OCI-LY3 (cell line): Measurements from ENCODE around the gene ADGRD1.

Source experiments
- EZH2phosphoT487 ChIP-seq: fragments of 200-600 bp; shearing (Covaris generic); IDR thresholded peaks from 2 replicates; pipeline ENCODE4 v1.6.1; 2018; ENCODE audit warnings: antibody characterized with exemption, mixed run types, low read depth
- TF ChIP-seq, protein P1 (sequence below): fragments of 200-600, 300-600 bp; sonication (generic); IDR thresholded peaks from 2 replicates; pipeline ENCODE4 v1.5.1; 2014; ENCODE audit warnings: antibody characterized with exemption, low read length, low read depth

GRCh38 chr12:131076791-131077747 lies 123.4 kb downstream of the ADGRD1 start:
- TF ChIP-seq, protein P1, sequence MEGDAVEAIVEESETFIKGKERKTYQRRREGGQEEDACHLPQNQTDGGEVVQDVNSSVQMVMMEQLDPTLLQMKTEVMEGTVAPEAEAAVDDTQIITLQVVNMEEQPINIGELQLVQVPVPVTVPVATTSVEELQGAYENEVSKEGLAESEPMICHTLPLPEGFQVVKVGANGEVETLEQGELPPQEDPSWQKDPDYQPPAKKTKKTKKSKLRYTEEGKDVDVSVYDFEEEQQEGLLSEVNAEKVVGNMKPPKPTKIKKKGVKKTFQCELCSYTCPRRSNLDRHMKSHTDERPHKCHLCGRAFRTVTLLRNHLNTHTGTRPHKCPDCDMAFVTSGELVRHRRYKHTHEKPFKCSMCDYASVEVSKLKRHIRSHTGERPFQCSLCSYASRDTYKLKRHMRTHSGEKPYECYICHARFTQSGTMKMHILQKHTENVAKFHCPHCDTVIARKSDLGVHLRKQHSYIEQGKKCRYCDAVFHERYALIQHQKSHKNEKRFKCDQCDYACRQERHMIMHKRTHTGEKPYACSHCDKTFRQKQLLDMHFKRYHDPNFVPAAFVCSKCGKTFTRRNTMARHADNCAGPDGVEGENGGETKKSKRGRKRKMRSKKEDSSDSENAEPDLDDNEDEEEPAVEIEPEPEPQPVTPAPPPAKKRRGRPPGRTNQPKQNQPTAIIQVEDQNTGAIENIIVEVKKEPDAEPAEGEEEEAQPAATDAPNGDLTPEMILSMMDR = no peak
- TF ChIP-seq EZH2phosphoT487 = no peak
